GM21619 (cell line): ENCODE measurements around the gene LGI4.
"Not testable (repeated sequence)": the region's sequence is repeated elsewhere in the genome, so short reads cannot be mapped to it uniquely, and the experiment has no call there.

Source experiments
- ATAC-seq: cut with Tn5 transposase; IDR thresholded peaks from one replicate; pipeline ENCODE4 v1.9.1; 2021; ENCODE audit not compliant: unreplicated experiment

Gene LGI4

DNA sequence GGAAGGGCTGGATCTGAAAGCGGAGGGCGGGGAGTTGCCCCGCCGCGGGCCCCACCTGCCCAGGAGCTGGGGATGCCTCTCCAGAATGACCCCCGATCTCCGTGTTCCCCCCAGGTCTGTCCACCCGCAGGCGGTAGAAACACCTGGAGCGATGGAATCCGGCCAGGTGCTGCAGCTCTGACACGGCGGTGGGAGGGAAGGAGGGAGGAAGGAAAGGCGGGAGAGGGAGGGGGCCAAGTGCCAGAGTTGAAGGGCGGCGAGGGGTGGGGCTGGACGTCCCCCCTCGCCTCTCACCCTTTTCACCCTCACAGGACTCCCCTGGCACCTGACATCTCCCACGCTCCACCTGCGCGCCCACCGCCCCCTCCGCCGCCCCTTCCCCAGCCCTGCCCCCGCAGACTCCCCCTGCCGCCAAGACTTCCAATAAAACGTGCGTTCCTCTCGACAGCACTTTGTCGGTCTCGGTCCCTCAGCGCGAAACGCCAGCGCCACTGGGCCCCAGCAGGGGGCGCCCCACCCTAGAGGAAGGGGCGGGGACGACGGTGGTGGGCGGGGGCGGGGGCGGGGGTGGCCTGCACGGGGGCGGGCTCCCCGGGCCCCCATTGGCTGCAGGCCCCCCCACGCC lies 7.9 kb upstream of the LGI4 start:
- ATAC-seq, result no peak

DNA sequence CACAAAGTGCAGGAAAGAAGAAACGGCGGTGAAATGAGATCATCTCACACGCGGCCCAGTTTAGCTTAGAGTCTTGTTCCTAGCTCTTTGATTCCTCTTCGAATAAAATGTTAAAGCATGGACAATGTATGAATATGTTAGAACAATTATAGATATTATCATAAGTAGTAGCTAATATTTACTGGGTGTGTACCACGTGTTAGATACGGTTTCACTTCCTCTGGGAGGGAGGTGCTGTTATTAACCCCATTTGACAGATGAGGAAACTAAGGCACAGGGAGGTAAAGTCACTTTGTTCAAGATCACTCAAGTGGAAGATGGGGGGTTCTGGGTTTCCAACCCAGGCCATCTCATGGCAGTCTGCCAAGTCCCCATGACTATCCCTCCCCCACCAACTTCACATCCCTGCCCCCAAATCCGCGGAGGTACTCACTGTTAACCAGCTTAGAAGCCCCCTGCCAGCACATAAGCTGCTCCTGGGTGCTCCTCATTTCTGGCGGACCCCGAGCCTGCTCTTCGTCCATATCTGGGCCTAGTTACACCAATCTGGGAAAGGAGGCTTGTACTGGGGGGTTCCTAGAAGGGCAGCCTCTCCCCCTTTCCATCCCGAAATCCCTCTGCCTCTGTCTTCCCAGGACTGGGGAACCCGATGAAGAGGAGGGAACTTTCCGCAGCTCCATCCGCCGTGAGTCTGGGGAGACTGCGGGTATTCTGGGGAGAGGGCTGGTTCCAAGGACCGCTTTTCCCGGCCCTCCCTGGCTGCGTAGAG lies 7.2 kb upstream of the LGI4 start:
- no peak for ATAC-seq

DNA sequence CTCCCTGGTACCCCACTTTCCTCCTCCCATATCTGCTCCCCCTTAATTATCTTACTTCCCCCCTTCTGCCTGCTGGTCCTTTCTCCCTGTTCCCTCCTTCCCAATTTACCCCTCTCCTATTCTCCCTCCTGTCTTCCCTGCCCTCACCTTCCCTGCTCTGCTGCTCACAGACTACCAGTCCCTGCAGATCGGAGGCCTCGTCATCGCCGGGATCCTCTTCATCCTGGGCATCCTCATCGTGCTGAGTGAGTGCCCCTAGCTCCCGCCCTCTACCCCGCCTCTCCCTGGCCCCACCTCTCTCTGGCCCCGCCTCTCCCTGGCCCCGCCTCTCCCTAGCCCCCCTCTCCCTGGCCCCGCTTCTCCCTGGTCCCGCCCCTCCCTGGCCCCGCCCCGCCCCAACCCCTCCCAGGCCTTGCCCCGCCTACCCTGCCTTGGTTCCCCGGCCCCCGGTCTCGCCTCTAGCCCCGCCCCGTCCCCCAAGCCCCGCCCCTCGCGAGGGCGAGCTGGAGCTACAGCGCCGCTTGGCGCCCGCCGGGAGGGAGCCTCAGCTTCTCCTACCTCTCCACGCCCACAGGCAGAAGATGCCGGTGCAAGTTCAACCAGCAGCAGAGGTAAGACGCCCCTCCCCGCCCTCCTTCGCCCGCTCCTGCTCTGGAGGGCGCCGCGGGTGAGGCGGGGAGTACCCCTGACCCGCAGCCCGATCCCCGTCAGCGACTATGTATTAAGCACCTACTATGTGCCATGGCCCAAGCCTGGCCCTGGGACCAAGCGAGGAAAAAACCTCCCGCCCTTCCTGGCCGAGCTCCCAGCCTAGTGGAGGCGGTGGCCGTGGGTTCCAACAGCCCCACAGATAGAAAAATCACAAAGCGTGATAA lies 6.3 kb upstream of the LGI4 start:
- peak; percentile 56 for ATAC-seq

- ATAC-seq, result no peak
Measured at GRCh38 chr19:35140207-35140961, 5.5 kb upstream of the LGI4 start.

DNA sequence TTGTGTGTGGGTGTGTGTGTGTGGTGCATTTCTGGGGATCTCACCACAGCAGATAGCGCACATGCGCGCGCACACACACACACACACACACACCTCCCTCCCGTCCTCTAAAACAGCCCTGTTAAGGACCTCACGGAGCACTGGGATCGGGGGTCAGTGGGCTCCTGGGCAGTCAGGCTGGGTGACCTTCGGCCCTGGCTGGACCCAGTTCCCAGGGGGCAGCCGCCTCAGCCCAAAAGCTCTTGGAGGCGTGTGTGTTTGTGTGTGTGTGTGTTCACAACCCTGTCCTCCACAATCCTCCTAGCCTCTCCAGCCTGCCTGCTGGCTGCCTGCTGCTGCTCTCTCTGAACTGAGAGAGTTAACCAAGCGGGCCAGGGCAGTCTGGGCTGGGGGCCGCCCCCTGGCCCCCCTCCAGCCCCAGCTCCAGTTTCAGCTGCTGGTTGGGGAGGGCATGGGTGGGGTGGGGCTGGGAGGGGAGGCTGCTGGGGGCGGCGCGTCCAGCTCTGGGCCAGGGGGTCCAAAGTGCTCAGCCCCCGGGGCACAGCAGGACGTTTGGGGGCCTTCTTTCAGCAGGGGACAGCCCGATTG lies 3.5 kb upstream of the LGI4 start, which contains the start of gene FXYD1:
TSS of gene FXYD1 (plus strand) at position 520 of the 588 bp plus-strand sequence. CDS start 1,256 bp downstream, outside the sequence.
- no peak for ATAC-seq

GRCh38 chr19:35136977-35137702 lies 2.3 kb upstream of the LGI4 start:
- no peak for ATAC-seq

GRCh38 chr19:35136231-35136630 lies 1.4 kb upstream of the LGI4 start:
- ATAC-seq, result no peak

DNA sequence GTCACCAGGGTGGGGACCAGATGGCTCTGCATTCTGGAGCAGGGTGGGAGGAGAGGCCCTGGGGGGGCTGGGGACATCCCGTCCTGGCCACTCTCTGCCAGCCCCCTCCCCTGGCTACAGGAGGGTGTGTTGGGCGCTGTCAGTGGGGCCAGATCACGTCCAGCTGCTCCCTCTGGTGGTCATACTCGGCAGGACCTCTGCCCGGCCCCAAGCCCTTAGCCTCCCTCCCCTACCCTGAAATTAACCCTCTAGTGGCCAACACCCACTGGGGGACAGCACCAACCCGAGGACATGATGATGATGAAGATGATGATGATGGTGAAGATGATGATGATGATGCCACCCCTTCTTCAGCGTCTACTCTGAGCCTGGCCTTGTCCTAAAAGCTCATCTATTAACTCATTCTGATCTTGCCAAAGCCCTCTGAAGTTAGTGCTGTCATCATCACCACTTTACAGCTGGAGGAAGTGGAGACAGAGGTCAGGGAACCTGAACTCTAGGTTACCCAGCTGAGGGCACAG lies 590 bp upstream of the LGI4 start:
- ATAC-seq, result no peak

- no peak for ATAC-seq
Measured at GRCh38 chr19:35133826-35134225, 1.0 kb downstream of the LGI4 start.

GRCh38 chr19:35132254-35132653 lies 2.6 kb downstream of the LGI4 start:
- no peak for ATAC-seq

- ATAC-seq, result no peak
Measured at GRCh38 chr19:35130761-35131720, 3.8 kb downstream of the LGI4 start.

GRCh38 chr19:35129724-35130274 lies 5.1 kb downstream of the LGI4 start:
- ATAC-seq, result not testable (repeated sequence)

GRCh38 chr19:35128398-35129057 lies 6.3 kb downstream of the LGI4 start:
- no peak for ATAC-seq

GRCh38 chr19:35127871-35128270 lies 7.0 kb downstream of the LGI4 start:
- ATAC-seq, result no peak

- no peak for ATAC-seq
Measured at GRCh38 chr19:35126624-35126959, 8.3 kb downstream of the LGI4 start.

- no peak for ATAC-seq
Measured at GRCh38 chr19:35125749-35126623, 8.9 kb downstream of the LGI4 start.

DNA sequence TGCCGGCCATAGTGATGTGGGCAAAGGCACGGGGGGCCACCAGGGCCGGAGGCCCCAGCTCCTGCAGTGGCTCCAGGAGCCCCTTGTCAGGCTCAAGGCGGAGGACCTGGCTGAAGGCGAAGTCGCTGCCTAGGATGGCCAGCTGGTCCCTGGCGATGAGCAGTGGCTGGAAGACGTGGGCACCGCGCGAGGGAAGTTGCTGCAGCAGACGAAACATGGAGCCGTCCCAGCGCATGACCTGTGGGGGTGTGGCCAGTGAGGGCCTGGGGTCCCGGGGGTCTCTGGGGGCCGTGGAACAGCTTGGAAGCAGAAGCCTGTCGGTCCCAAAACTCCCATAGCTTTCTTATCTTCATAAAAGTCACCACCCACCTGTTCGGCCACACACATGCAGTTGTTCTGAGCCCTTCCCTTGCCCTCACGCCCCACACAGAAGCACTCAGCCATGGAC lies 9.6 kb downstream of the LGI4 start:
- no peak for ATAC-seq
